ENCODE measurements around the gene ADORA2B.

- TF ChIP-seq CTCF (IDR thresholded peaks at IDR 0.05; ENCODE audit: insufficient read depth, low read length) (no peak), SPI1 (IDR thresholded peaks at IDR 0.05; ENCODE audit: borderline replicate concordance, low read depth) (no peak; the same call in 1 of the 2 replicates), POLR2AphosphoS5 (IDR thresholded peaks at IDR 0.05; ENCODE audit: low read depth) (no peak)
These were observed 36.3 kb downstream of the ADORA2B start for GRCh38 chr17:15981208-15981607.
